Prostate gland (tissue), 2 donors: Measurements from ENCODE around the gene SLC31A1. TPM values are rescaled to one million over a fixed set of nuclear protein-coding genes. Genes with fewer than 3 reads are reported as not detected.

Source experiments
- DNase-seq: peaks from one replicate; pipeline ENCODE4 v3.0.0-alpha.2; 2019; ENCODE audit warnings: low spot score
- H3K27ac ChIP-seq, 2 donors: fragments of 200-600 bp; sonication (generic); 2 replicates each; pipeline ENCODE4 v1.5.1; 2017 to 2019
- H3K27me3 ChIP-seq: fragments of 200-600 bp; sonication (generic); replicated peaks from 2 replicates; pipeline ENCODE4 v1.5.1; 2019; ENCODE audit not compliant: insufficient read depth
- H3K36me3 ChIP-seq, 2 donors: fragments of 200-600 bp; sonication (generic); 1 replicate in 1 of 2; 2 replicates in 1 of 2; pipeline versions ENCODE4 v1.5.1 to v1.8.1; 2017 to 2019
- H3K4me1 ChIP-seq: fragments of 200-600 bp; sonication (generic); replicated peaks from 2 replicates; pipeline ENCODE4 v1.5.1; 2019
- H3K4me3 ChIP-seq, 2 donors: fragments of 200-600 bp; sonication (generic); 2 replicates each; pipeline ENCODE4 v1.5.1; 2017 to 2019
- H3K9me3 ChIP-seq: fragments of 200-600 bp; sonication (generic); 2 replicates; pipeline ENCODE4 v1.5.1; 2017
- POLR2A ChIP-seq: fragments of 450-650 bp; IDR thresholded peaks from one replicate; pipeline ENCODE4 v1.6.1; 2016; ENCODE audit warnings: antibody characterized with exemption, mild to moderate bottlenecking
- POLR2AphosphoS5 ChIP-seq: sonication (generic); formaldehyde crosslinking; IDR thresholded peaks from one replicate; pipeline ENCODE4 v1.6.1; 2017; ENCODE audit warnings: antibody characterized with exemption
- WGBS: methylation state at CpG from one replicate; pipeline ENCODE4 v1.1.5; 2018; 5-methylcytosine and 5-hydroxymethylcytosine counted together
- intact Hi-C: fragments of 100-400 bp; cut with DNase I; formaldehyde crosslinking; loops from one replicate; pipeline ENCODE4 v1.14.2; 2022
- total RNA-seq, 2 donors: library from RNA; depleted of rRNA; stranded (reverse); fragments of >200 nt; gene quantifications; one replicate each; pipeline ENCODE4 v1.1.0, GENCODE V29; 2016
- TF ChIP-seq, protein P1 (sequence below), 4 experiments: fragments of 200-600 bp in 2 of 4; fragments of 450-650 bp in 2 of 4; sonication (generic) in 2 of 4; IDR thresholded peaks; 1 replicate in 3 of 4; 2 replicates in 1 of 4; pipeline ENCODE4 v1.5.1; 2016 to 2019; ENCODE audit warnings: antibody characterized with exemption in 4 of 4, mild to moderate bottlenecking in 2 of 4, moderate library complexity in 2 of 4

Gene SLC31A1
- total RNA-seq, 2 donors from 2014 or later = 22.8 to 68.5 TPM

DNA sequence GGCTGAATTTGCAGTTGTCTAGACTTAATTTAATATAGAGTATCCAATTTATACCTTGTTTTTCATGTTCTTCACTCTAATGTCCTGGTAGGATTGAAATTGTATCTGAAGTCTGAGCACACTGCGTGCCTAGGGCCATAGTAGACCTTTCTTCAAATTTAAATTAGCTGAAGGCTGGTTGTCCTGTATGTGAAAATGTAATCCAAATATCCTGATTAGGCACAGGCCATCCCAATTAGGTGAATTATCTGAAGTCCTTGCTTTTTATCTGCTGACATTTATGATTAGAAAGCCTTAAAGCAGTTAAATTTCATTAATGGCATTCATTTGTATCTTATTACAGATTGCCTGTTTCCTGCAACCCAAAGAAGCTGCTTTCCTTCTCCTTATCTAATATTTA lies 33.6 kb downstream of the SLC31A1 start:
- no peaks in the 10 kb centered on the region for H3K4me1 ChIP-seq
- no peak for TF ChIP-seq POLR2A
- TF ChIP-seq, protein P1, sequence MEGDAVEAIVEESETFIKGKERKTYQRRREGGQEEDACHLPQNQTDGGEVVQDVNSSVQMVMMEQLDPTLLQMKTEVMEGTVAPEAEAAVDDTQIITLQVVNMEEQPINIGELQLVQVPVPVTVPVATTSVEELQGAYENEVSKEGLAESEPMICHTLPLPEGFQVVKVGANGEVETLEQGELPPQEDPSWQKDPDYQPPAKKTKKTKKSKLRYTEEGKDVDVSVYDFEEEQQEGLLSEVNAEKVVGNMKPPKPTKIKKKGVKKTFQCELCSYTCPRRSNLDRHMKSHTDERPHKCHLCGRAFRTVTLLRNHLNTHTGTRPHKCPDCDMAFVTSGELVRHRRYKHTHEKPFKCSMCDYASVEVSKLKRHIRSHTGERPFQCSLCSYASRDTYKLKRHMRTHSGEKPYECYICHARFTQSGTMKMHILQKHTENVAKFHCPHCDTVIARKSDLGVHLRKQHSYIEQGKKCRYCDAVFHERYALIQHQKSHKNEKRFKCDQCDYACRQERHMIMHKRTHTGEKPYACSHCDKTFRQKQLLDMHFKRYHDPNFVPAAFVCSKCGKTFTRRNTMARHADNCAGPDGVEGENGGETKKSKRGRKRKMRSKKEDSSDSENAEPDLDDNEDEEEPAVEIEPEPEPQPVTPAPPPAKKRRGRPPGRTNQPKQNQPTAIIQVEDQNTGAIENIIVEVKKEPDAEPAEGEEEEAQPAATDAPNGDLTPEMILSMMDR (IDR thresholded peaks at IDR 0.05) = no peak
- TF ChIP-seq POLR2AphosphoS5 = no peak
- H3K9me3 ChIP-seq = no peaks in the 10 kb centered on the region
- no peak overlapping the region for H3K27ac ChIP-seq
- H3K27me3 ChIP-seq = no peaks in the 10 kb centered on the region
- no peak for DNase-seq
- no peak overlapping the region for H3K4me3 ChIP-seq
- WGBS = 94% methylated on average over 1 of the region's 1 CpG
- peaks cover 0 to 3% of the 10 kb centered on the region in 2 donors for H3K36me3 ChIP-seq
- intact Hi-C loops = no loop called here

DNA sequence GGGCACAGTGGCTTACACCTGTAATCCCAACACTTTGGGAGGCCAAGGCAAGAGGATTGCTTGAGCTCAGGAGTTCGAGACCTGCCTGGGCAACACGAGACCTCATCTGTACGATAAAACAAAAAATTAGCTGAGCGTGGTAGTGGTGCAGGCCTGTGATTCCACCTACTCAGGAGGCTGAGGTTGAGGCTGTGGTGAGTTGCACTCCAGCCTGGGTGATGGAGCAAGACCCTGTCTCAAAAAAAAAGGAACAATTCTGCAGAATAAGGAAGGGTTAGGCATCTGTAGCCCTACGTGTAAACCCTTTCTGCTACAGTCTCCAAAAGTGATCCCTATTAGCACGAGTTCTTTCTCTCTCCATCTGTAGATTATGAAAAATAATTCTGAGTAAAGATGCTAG lies 34.1 kb downstream of the SLC31A1 start:
- Histone ChIP-seq H3K27ac (no peak overlapping the region), H3K27me3 (no peaks in the 10 kb centered on the region), H3K36me3 (peaks cover 0 to 6% of the 10 kb centered on the region in 2 donors), H3K4me3 (no peak overlapping the region), H3K4me1 (no peaks in the 10 kb centered on the region), H3K9me3 (no peaks in the 10 kb centered on the region)
- intact Hi-C loops = no loop called here
- TF ChIP-seq, protein P1 (IDR thresholded peaks at IDR 0.05) = no peak
- TF ChIP-seq POLR2AphosphoS5 (no peak), POLR2A (no peak)
- WGBS = 90% methylated on average over 6 of the region's 6 CpGs
- DNase-seq = no peak

GRCh38 chr9:113257863-113258262 lies 36.5 kb downstream of the SLC31A1 start:
- Histone ChIP-seq H3K9me3 (no peaks in the 10 kb centered on the region), H3K4me3 (no peak overlapping the region), H3K36me3 (peaks cover 0 to 6% of the 10 kb centered on the region in 2 donors), H3K27me3 (no peaks in the 10 kb centered on the region), H3K27ac (peak overlapping the region; percentile 8 to 41), H3K4me1 (no peaks in the 10 kb centered on the region)
- DNase-seq = no peak
- intact Hi-C loops = no loop called here
- 86% methylated on average over 3 of the region's 3 CpGs for WGBS
- TF ChIP-seq POLR2AphosphoS5 = no peak
- TF ChIP-seq, protein P1 (IDR thresholded peaks at IDR 0.05) = no peak
- TF ChIP-seq POLR2A = no peak

- peaks cover 0 to 6% of the 10 kb centered on the region in 2 donors for H3K36me3 ChIP-seq
Observed at GRCh38 chr9:113258282-113258681, 36.9 kb downstream of the SLC31A1 start.

More at GRCh38 chr9:113258282-113258681, 36.9 kb downstream of the SLC31A1 start:
- peak overlapping the region in 1 of 2 donors; percentile 41 for H3K27ac ChIP-seq
- no peak for DNase-seq
- no peaks in the 10 kb centered on the region for H3K4me1 ChIP-seq
- TF ChIP-seq POLR2AphosphoS5 = no peak
- TF ChIP-seq, protein P1 (IDR thresholded peaks at IDR 0.05) = no peak
- TF ChIP-seq POLR2A = no peak
- no peaks in the 10 kb centered on the region for H3K9me3 ChIP-seq
- no peak overlapping the region for H3K4me3 ChIP-seq
- WGBS = 33% methylated on average over 1 of the region's 1 CpG
- no peaks in the 10 kb centered on the region for H3K27me3 ChIP-seq
- intact Hi-C loops = no loop called here
